ENCODE measurements around the gene NLGN3.

DNA sequence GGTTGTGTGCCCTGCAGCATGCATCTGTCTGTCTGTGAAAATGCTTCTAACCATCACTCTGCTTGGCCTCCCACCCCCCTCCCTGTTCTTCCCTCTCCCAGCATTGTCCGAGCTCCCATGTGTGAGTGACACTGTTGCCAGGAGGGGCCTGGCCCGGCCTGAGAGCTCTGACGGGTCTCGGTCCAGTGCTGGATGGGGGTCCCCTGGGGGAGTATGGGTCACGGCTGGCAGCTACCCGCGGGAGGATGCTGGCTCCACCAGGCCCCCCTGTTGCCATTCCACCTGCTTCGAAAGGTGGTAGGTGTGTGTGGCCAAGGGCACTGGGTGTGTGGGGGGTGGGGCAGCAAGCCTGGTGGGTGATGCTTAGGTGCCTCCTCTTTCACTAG, 3.6 kb downstream of the NLGN3 start:
- TF ChIP-seq, protein P1, sequence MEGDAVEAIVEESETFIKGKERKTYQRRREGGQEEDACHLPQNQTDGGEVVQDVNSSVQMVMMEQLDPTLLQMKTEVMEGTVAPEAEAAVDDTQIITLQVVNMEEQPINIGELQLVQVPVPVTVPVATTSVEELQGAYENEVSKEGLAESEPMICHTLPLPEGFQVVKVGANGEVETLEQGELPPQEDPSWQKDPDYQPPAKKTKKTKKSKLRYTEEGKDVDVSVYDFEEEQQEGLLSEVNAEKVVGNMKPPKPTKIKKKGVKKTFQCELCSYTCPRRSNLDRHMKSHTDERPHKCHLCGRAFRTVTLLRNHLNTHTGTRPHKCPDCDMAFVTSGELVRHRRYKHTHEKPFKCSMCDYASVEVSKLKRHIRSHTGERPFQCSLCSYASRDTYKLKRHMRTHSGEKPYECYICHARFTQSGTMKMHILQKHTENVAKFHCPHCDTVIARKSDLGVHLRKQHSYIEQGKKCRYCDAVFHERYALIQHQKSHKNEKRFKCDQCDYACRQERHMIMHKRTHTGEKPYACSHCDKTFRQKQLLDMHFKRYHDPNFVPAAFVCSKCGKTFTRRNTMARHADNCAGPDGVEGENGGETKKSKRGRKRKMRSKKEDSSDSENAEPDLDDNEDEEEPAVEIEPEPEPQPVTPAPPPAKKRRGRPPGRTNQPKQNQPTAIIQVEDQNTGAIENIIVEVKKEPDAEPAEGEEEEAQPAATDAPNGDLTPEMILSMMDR (IDR thresholded peaks at IDR 0.05), result no peak
- TF ChIP-seq EP300 (IDR thresholded peaks at IDR 0.05) (no peak), POLR2AphosphoS5 (IDR thresholded peaks at IDR 0.05) (no peak), POLR2A (IDR thresholded peaks at IDR 0.05) (no peak)
